ENCODE data around the gene TEX52. TPM values are rescaled to one million over a fixed set of nuclear protein-coding genes. Genes with fewer than 3 reads are reported as not detected.
A peak's percentile ranks its signal among the peaks of the same experiment; 100 is the strongest.

TEX52 gene
- total and polyA plus RNA-seq, 2 of the 13 experiments (the other 11 are each of a cell fraction or from before 2014, with no cell fraction given), result 0.05 TPM; not detected in 1

- no peak for TF ChIP-seq RNF219 (CRISPR knock-in tag; IDR thresholded peaks at IDR 0.05)
- peak; percentile 90 for TF ChIP-seq CEBPB (IDR thresholded peaks at IDR 0.05; ENCODE audit: borderline replicate concordance, low read depth, low read length)
- TF ChIP-seq ZNF484 (CRISPR knock-in tag; IDR thresholded peaks at IDR 0.05; ENCODE audit: borderline replicate concordance, low read depth), result no peak
- no peak for TF ChIP-seq ZNF136 (CRISPR knock-in tag; IDR thresholded peaks at IDR 0.05; ENCODE audit: low read depth)
- TF ChIP-seq ZNF567 (CRISPR knock-in tag; IDR thresholded peaks at IDR 0.05; ENCODE audit: borderline replicate concordance), result no peak
- no peak for TF ChIP-seq ZNF362 (CRISPR knock-in tag; IDR thresholded peaks at IDR 0.05; ENCODE audit: borderline replicate concordance)
- peak; percentile 42 for TF ChIP-seq ZNF629 (CRISPR knock-in tag; conservative IDR thresholded peaks at IDR 0.05)
- no peak for TF ChIP-seq ZNF530 (CRISPR knock-in tag; IDR thresholded peaks at IDR 0.05; ENCODE audit: low read depth)
- no peak for TF ChIP-seq ATF6 (CRISPR knock-in tag; conservative IDR thresholded peaks at IDR 0.05)
- TF ChIP-seq SIN3A (IDR thresholded peaks at IDR 0.05; ENCODE audit: borderline replicate concordance, low read depth, low read length), result no peak
- TF ChIP-seq TFDP1 (CRISPR knock-in tag; IDR thresholded peaks at IDR 0.05; ENCODE audit: borderline replicate concordance), result no peak
- TF ChIP-seq SETDB1 (CRISPR knock-in tag; IDR thresholded peaks at IDR 0.05; ENCODE audit: borderline replicate concordance), result no peak
- TF ChIP-seq ZBTB26 (CRISPR knock-in tag; IDR thresholded peaks at IDR 0.05; ENCODE audit: borderline replicate concordance), result no peak
- no peak for TF ChIP-seq ZBTB38 (CRISPR knock-in tag; IDR thresholded peaks at IDR 0.05)
- 0 out of 2 replicates have a peak, but pooled peaks have one; percentile 31 for TF ChIP-seq GFI1 (CRISPR knock-in tag; IDR thresholded peaks at IDR 0.05; ENCODE audit: borderline replicate concordance)
- TF ChIP-seq GMEB1 (CRISPR knock-in tag; IDR thresholded peaks at IDR 0.05; ENCODE audit: borderline replicate concordance), result no peak
- TF ChIP-seq SMAD1 (CRISPR knock-in tag; IDR thresholded peaks at IDR 0.05; ENCODE audit: borderline replicate concordance, low read depth), result no peak
Observed at GRCh38 chr12:2877953-2878732, 21.3 kb upstream of the TEX52 start (continued).

Data from HepG2 (cell line).